GM12892 (cell line): ENCODE data around the gene PSMD1.

Source experiments
- POLR2A ChIP-seq: IDR thresholded peaks from 2 replicates; pipeline ENCODE4 v1.6.1; 2011; ENCODE audit warnings: low read depth, low read length, control low read depth
- POLR2AphosphoS5 ChIP-seq: IDR thresholded peaks from 2 replicates; pipeline ENCODE4 v1.6.1; 2011; ENCODE audit warnings: low read depth, low read length, control low read depth
- TAF1 ChIP-seq: IDR thresholded peaks from 2 replicates; pipeline ENCODE4 v1.6.1; 2011; ENCODE audit warnings: low read depth, mild to moderate bottlenecking, control low read depth, low read length, borderline replicate concordance

GRCh38 chr2:231008131-231008530 lies 48.5 kb upstream of the PSMD1 start:
- TF ChIP-seq POLR2AphosphoS5 (no peak), POLR2A (no peak), TAF1 (no peak)
